SKM-1 treated with dmso at 0.1 percent for 144 hours (cell line): Measurements from ENCODE around the gene TCIRG1.
"Not testable (repeated sequence)": the region's sequence is repeated elsewhere in the genome, so short reads cannot be mapped to it uniquely, and the experiment has no call there.

ENCODE experiments used
- DNase-seq: peaks from one replicate; lab custom pipeline; 2025; ENCODE audit not compliant: unreplicated experiment; lab: John Stamatoyannopoulos, UW

TCIRG1 gene, protein sequence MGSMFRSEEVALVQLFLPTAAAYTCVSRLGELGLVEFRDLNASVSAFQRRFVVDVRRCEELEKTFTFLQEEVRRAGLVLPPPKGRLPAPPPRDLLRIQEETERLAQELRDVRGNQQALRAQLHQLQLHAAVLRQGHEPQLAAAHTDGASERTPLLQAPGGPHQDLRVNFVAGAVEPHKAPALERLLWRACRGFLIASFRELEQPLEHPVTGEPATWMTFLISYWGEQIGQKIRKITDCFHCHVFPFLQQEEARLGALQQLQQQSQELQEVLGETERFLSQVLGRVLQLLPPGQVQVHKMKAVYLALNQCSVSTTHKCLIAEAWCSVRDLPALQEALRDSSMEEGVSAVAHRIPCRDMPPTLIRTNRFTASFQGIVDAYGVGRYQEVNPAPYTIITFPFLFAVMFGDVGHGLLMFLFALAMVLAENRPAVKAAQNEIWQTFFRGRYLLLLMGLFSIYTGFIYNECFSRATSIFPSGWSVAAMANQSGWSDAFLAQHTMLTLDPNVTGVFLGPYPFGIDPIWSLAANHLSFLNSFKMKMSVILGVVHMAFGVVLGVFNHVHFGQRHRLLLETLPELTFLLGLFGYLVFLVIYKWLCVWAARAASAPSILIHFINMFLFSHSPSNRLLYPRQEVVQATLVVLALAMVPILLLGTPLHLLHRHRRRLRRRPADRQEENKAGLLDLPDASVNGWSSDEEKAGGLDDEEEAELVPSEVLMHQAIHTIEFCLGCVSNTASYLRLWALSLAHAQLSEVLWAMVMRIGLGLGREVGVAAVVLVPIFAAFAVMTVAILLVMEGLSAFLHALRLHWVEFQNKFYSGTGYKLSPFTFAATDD

DNA sequence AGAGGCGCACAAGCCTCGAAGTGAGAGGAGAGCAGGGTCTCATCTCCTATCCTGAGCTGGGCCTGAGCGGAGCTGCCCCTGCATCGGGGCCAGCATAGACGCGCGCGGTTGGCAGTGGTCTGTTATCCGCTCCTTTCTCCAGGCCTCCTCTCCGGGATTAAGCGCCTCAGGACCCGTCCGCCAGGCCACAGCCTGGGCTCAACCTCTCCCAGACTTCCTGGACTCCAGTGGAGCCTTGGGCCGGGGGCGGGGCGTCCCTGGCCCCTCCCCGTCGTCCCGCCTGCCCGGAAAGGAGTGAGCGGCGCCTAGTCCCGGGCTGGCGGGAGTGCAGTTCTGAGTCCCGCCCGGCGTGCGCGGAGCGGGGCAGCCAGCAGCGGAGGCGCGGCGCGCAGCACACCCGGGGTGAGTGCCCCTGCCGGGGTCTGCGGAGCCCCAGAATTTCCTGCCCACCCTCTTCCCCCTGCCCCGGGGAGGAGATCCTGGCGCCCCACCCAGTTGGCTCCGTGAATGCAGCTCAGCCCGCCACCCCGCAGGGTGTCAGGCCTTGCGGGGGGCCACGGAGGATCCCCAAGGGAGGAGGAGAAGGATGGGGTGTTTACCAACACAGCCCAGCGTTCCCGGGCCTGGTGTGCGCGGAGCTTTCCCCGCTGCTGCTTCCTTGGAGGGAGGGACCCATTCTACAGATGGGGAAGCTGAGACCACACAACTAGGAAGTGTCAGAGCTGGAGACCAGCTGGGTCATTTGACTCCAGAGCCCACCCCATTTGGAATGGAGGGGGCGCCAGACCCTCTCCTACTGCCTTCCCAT lies at the start of gene TCIRG1:
TCIRG1 (plus strand) TSS at position 308 of the 808 bp plus-strand sequence. CDS start 2,247 bp downstream, outside the sequence.
- DNase-seq, result peak; percentile 63

- DNase-seq, result not testable (repeated sequence)
These were observed 48.1 kb upstream of the TCIRG1 start for GRCh38 chr11:67990546-67991346.

- not testable (repeated sequence) for DNase-seq
These were observed 47.3 kb upstream of the TCIRG1 start for GRCh38 chr11:67991347-67992121.

DNA sequence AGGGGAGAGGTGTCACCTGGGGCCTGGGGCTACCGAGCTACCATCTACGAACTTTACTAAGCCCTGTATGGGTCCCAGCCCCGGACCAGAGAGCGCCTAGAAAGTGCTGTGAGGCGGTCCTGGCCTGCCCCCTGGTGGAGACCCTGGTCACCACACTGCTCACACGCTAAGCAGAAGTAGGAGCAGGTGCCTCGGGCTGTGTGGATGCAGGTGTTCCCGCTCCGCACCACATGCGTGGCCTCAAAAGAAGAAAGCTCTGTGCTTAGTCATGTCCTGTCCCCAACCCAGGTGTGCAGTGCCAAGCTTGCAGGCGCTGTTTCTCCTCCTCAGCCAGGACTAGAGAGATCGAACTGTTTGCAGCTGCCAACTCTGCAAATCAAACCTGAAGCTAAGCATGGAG lies 45.0 kb upstream of the TCIRG1 start:
- not testable (repeated sequence) for DNase-seq

DNA sequence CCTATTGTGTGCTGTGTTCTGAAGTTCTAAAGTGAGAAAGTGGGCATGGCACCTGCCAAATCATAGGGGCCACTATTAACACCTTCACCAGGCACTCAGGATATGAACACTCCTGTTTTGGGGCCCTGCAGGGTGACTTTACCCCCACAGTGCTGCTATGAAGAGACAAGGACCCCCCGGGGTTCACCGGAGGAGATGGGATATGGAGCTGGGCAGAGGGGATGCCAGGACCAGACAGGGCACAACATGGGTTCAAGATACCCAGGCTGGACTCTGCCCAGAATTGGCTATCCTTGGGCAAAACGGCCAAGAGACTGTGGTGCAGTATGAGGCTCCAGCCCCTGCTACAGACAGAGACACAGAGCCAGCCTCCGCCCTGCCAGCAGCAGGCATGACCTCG lies 44.4 kb upstream of the TCIRG1 start:
- not testable (repeated sequence) for DNase-seq

DNA sequence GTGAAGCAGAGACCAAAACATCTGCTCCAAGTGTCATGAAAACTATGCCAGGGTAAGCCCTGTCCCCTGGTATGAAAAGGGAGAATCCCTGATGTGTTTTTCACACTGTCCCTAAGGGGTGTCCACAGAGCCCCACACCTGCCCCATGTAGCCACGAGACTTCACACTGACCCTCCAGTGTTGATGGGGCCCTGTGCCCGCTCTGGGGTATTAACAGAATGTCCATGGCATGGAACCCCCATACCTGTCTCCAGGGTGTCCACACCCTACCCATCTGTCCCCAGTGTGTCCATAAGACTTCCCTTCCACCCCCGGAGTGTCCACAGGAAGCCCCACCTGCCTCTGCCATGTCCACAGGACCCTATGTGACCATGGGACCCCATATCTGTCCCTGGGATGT lies 43.7 kb upstream of the TCIRG1 start:
- DNase-seq, result not testable (repeated sequence)

DNA sequence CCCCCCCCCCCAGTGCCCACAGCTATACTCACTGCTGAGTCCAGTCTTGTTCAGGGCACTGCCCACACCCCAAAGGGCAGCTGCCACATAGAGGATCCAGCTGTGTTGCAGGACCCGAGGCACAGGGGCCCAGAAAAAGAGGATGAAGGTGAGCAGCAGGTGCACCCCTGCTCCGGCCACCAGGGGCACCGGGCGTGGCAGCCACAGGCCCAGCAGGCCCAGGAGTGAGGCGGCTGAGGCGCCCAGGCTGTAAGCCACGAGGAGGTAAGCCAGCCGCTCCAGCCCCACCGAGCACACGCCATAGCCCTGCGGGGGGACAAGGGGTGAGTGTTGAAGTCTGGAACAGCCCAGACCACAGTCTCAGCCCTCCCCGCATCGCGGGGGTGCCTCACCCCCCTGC lies 43.2 kb upstream of the TCIRG1 start:
- DNase-seq, result not testable (repeated sequence)

- no peak for DNase-seq
These were observed 42.8 kb upstream of the TCIRG1 start for GRCh38 chr11:67996051-67996450.

DNA sequence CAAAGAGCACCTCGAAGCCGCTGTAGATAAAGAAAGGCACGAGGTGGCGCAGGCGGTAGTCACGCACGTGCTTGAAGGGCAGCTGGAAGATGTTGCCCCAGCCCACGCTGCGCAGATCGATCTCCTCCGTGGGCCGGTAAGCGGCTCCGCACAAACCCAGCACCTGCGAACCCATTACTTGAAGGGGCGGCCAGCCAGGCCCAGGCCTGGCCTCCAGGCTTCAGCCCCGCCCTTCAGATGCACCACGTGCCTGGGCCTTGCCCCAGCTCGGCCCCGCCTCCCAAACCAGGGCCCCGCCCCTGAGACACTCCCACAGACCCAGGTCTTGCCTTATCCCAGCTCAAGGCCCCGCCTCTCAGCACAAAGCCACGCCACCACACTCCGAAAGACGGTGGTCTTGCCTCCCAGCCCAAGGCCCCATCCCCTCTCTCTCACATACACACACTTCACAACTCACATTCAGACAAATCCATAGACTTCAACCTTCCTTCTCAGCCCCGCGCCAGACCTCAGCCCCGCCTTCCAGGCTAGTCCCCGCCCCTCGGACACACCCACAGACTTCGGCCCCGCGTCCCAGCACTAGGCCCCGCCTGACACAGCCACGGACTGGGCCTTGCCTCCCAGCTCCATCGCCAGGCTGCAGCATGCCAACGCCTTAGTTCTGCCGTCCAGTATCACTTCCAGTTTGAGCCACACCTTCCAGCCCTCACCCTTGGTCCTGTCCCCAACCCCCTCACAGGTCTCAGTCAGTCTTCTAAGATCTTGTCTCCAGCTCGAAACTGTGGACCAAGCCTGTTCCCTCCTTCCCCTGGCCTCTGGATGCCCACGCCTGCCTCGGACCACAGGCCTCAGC lies 42.0 kb upstream of the TCIRG1 start:
- peak; percentile 26 for DNase-seq

DNA sequence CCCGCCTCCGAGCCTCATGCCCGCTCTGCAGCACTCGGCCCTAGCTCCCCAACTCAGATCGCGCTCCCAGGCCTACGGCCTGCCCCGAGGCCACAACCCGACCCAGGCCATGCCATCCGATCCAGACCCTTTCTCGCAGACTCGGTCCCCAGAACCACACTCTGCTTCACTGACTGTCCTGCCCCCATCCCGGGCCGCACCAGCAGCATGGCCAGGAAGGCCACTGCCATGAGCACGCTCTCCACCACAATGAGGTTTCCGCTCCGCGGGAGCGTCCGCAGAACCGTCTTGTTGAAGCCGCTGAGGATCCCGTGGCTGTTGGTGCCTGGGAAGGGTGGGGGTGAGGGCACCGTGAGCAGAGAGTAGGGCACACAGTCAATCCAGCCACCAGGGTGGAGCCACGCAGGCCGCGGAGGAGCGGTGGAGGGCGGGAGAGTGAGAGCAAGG lies 41.3 kb upstream of the TCIRG1 start:
- DNase-seq, result no peak

DNA sequence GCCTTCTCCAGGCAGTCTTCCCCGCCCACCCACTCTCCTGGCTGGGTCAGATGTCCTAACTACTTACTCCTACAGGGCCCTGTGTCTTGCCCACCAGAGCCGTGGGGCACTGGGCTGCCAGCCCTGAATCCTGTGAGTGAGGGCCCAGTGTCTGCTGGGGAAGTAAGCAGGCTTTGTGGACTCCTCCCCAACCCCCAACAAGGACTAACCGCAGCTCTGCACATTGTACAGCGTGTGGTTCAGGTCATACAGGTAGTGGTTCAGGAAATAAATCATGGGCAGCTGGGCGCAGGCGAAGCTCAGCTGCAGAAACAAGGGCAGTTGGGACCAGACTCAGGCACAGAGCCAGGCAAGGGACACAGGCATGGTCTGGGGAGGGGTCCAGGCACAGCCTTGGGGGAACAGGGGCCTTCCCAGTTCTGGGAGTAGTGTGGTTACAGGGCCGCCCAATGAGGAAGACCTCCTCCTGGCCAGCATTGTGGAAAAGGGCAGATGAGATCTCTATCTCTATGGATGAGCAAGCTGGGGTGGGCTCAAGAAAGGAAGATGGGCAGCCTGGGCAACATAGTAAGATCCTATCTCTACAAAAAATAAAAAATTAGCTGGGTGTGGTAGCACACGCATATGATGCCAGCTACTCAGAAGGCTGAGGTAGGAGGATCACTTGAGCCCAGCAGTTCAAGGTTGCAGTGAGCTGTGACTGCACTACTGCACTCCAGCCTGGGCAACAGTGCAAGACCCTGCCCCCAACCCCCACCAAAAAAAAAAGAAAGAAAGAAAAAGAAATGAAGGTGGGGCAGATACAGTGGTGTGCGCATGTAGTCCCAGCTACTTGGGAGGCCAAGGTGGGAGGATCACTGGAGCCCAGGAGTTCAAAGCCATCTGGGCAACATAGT lies 40.4 kb upstream of the TCIRG1 start:
- no peak for DNase-seq

- no peak for DNase-seq
These were observed 39.6 kb upstream of the TCIRG1 start for GRCh38 chr11:67999201-67999629.

DNA sequence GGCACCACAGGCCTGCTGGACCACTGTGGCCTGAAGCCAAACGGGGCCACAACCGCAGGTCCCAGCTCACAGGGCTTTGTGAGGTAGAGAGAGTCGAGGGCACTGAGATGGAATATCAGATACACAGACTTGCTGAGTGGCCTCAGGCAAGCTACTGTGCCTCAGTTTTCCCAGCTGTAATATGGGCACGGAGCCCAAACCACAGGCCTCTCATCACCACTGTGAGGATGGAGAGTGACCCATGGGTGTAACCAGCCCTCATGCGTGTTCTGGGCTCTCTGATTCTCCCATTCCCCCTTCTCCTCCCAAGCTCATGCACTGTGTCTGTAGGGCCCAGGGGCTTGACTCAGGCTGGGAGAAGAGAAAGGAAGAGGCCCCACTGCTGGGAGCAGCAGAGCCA lies 39.1 kb upstream of the TCIRG1 start:
- no peak for DNase-seq

DNA sequence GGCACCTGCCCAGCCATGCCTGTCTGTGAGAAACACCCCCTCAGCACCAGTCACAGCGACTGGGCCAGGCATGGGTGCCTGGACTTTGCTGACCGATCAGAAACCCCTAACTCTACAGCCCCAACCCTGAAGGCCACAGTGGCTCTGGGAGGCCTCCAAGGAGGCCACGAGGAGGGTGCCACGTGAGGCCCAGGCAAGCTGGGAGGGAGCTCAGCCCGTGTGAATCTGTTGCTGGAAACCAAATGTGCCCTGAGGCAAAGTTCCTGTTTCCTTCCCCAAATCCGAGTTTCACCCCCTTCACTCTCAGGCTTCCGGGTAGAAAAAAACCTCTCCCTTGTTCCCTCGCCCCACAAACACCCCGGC lies 36.3 kb upstream of the TCIRG1 start:
- peak; percentile 77 for DNase-seq

DNA sequence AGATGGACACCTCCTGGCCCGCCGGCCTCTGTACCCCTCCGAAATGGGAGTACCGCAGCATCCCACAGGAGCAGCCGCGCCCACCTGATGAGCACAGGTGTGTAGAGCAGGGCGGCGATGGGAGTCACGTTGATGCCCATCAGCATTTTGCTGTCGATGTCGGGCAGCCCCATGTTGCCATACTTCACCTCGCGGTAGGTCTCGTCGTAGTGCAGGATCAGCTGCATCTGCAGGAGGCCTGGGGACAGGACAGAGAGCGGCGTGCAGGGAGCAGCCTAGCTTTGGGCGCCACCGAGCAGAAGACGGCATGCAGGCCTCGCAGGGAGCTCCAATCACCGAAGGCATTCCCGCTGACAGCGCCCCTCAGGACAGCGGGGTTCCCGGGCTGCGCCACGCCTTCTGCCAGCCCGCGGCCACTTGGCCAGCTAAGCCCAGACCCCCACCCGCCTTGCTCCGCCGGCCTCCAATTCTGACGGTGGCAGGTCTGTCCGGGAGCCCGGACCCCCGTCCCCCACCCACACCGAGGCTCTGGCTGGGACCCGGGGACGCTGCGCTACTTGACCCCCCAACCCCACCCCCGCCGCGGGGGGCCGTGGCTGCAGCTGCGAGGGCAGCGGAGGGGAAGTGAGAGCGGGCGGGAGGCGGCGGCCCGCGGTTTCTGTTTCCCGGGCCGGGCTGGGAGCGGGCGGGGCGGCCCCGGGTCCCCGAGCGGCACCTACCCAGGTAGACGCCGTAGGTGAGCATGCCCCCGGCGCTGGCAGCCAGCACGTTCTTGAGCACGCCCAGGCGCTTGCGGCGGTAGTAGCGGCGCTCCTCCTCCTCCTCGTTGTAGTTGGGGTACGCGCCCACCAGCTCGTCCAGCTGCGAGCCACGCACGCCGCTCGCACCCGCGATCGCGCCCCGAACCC lies 35.6 kb upstream of the TCIRG1 start:
- DNase-seq, result peak; percentile 20

DNA sequence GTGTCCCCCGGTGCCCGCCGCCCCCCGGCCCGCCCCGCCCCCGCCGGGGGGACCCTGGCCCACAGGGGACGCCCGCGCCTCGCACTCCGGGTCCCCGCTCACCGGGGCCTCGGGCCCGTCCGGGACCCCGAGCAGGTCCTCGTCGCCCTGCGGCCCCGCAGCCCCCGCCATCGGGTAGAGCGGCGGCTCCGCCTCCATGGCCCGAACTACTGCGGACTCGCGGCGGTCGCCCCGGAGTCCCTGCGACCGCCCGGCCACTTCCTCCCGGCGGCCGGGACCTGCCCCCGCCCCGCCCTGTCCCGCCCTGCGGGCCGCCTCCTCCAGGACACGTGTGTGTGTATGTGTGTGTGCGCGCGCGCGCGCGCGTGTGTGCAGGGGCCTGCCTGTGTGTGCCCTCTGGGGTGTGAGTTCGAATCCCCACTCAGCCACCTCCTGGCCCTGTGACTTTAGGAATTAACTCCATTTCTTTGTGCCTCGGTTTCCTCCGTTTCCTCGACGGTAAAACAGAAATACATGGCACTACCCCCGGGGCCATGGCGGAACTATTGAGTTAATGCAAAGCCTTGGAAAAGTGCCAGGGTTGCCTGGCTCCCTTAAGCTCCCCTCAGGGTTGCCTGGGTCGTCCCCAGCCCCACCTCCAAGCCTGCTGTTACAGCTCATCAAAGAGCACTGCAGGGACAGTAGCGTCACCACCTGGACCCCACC lies 34.8 kb upstream of the TCIRG1 start, which contains the start of gene UNC93B1:
UNC93B1 (minus strand) TSS at position 252 of the 705 bp plus-strand sequence; CDS start at position 198, 54 bp downstream.
- peak; percentile 66 for DNase-seq
